Measurements from ENCODE around the gene CDCA7. TPM values are rescaled to one million over a fixed set of nuclear protein-coding genes. Genes with fewer than 3 reads are reported as not detected.

The CDCA7 gene
- total RNA-seq, 3 donors from 2014 or later: 0.16 to 3.2 (median 2.3) TPM

DNA sequence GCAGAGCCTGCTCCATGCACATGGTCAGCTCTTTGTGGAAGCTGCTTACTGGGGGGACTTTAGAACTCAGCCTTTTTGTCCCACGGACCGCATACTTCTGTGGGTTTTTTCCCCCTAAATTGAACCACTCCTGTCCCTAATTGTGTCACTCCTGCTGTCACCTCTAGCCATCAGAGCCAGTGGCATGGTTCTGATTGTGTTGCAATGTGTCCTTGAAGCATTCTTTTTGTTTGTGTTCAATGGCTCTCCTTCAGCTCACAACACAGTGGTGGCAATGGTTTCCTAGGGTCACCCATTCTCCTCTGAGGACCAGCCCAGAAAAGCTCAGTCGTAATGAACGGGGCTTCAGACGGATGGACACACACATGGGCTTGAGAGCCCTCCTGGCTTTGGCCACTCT lies 35.4 kb downstream of the CDCA7 start:
- intact Hi-C loops (cut with DNase I; ENCODE audit: low total_unique reads): loop anchor here (1.0 kb wide), 1 partner anchor 16 kb away; no protein-coding TSS in a partner anchor
- DNase-seq (ENCODE audit: low spot score in 2 of 2): no peak

GRCh38 chr2:173392731-173393130 lies 38.1 kb downstream of the CDCA7 start:
- H3K4me1 ChIP-seq: no peaks in the 10 kb centered on the region
- H3K4me3 ChIP-seq: no peak overlapping the region
- H3K27ac ChIP-seq: no peak overlapping the region
- no peaks in the 10 kb centered on the region for H3K9me3 ChIP-seq
- TF ChIP-seq, protein P1, sequence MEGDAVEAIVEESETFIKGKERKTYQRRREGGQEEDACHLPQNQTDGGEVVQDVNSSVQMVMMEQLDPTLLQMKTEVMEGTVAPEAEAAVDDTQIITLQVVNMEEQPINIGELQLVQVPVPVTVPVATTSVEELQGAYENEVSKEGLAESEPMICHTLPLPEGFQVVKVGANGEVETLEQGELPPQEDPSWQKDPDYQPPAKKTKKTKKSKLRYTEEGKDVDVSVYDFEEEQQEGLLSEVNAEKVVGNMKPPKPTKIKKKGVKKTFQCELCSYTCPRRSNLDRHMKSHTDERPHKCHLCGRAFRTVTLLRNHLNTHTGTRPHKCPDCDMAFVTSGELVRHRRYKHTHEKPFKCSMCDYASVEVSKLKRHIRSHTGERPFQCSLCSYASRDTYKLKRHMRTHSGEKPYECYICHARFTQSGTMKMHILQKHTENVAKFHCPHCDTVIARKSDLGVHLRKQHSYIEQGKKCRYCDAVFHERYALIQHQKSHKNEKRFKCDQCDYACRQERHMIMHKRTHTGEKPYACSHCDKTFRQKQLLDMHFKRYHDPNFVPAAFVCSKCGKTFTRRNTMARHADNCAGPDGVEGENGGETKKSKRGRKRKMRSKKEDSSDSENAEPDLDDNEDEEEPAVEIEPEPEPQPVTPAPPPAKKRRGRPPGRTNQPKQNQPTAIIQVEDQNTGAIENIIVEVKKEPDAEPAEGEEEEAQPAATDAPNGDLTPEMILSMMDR (IDR thresholded peaks at IDR 0.05): no peak
- TF ChIP-seq POLR2AphosphoS5 (IDR thresholded peaks at IDR 0.05): no peak
- DNase-seq (ENCODE audit: low spot score in 2 of 2): no peak
- H3K27me3 ChIP-seq: peaks cover 0 to 12% of the 10 kb centered on the region in 2 donors
- H3K36me3 ChIP-seq: no peaks in the 10 kb centered on the region
- intact Hi-C loops (cut with DNase I; ENCODE audit: low total_unique reads): no loop called here

More for the DNA sequence above, 35.4 kb downstream of the CDCA7 start:
- H3K4me3 ChIP-seq: no peak overlapping the region
- no peaks in the 10 kb centered on the region for H3K9me3 ChIP-seq
- no peaks in the 10 kb centered on the region for H3K4me1 ChIP-seq
- TF ChIP-seq POLR2A (IDR thresholded peaks at IDR 0.05) (no peak), POLR2AphosphoS5 (IDR thresholded peaks at IDR 0.05) (no peak)
- TF ChIP-seq, protein P1 (IDR thresholded peaks at IDR 0.05): no peak
- no peaks in the 10 kb centered on the region for H3K36me3 ChIP-seq
- H3K27me3 ChIP-seq: no peaks in the 10 kb centered on the region
- no peak overlapping the region for H3K27ac ChIP-seq

- TF ChIP-seq POLR2AphosphoS5 (IDR thresholded peaks at IDR 0.05) (no peak), POLR2A (IDR thresholded peaks at IDR 0.05) (no peak)
- TF ChIP-seq, protein P1 (IDR thresholded peaks at IDR 0.05): no peak
Observed at GRCh38 chr2:173393186-173393585, 38.5 kb downstream of the CDCA7 start.

GRCh38 chr2:173393636-173394035 lies 39.0 kb downstream of the CDCA7 start:
- no peak for DNase-seq (ENCODE audit: low spot score in 2 of 2)
- H3K9me3 ChIP-seq: no peaks in the 10 kb centered on the region
- no peaks in the 10 kb centered on the region for H3K4me1 ChIP-seq
- TF ChIP-seq, protein P1 (IDR thresholded peaks at IDR 0.05): no peak
- no peak for TF ChIP-seq POLR2A (IDR thresholded peaks at IDR 0.05)
- TF ChIP-seq POLR2AphosphoS5 (IDR thresholded peaks at IDR 0.05): no peak
- peaks cover 0 to 12% of the 10 kb centered on the region in 2 donors for H3K27me3 ChIP-seq
- intact Hi-C loops (cut with DNase I; ENCODE audit: low total_unique reads): no loop called here
- no peak overlapping the region for H3K4me3 ChIP-seq
- H3K27ac ChIP-seq: no peak overlapping the region
- H3K36me3 ChIP-seq: no peaks in the 10 kb centered on the region

More at GRCh38 chr2:173393186-173393585, 38.5 kb downstream of the CDCA7 start:
- Histone ChIP-seq H3K27ac (no peak overlapping the region), H3K36me3 (no peaks in the 10 kb centered on the region), H3K27me3 (peaks cover 0 to 12% of the 10 kb centered on the region in 2 donors), H3K9me3 (no peaks in the 10 kb centered on the region), H3K4me3 (no peak overlapping the region), H3K4me1 (no peaks in the 10 kb centered on the region)
- intact Hi-C loops (cut with DNase I; ENCODE audit: low total_unique reads): no loop called here
- DNase-seq (ENCODE audit: low spot score in 2 of 2): no peak

GRCh38 chr2:173394091-173394974 lies 39.7 kb downstream of the CDCA7 start:
- Histone ChIP-seq H3K4me3 (no peak overlapping the region), H3K27ac (no peak overlapping the region), H3K36me3 (no peaks in the 10 kb centered on the region), H3K9me3 (no peaks in the 10 kb centered on the region), H3K27me3 (peaks cover 0 to 18% of the 10 kb centered on the region in 2 donors), H3K4me1 (no peaks in the 10 kb centered on the region)
- intact Hi-C loops (cut with DNase I; ENCODE audit: low total_unique reads): no loop called here
- no peak for DNase-seq (ENCODE audit: low spot score in 2 of 2)
- TF ChIP-seq POLR2A (IDR thresholded peaks at IDR 0.05) (no peak), POLR2AphosphoS5 (IDR thresholded peaks at IDR 0.05) (no peak)
- TF ChIP-seq, protein P1 (IDR thresholded peaks at IDR 0.05): no peak
